GM12892 (cell line): ENCODE measurements around the gene TMEM130.

ENCODE experiments used
- POLR2A ChIP-seq: IDR thresholded peaks from 2 replicates; pipeline ENCODE4 v1.6.1; 2011; ENCODE audit warnings: low read depth, low read length, control low read depth
- POLR2AphosphoS5 ChIP-seq: IDR thresholded peaks from 2 replicates; pipeline ENCODE4 v1.6.1; 2011; ENCODE audit warnings: low read depth, low read length, control low read depth

- no peak for TF ChIP-seq POLR2A
- no peak for TF ChIP-seq POLR2AphosphoS5
Measured at GRCh38 chr7:98868450-98868849, 1.4 kb downstream of the TMEM130 start.
